K562 (cell line): Measurements from ENCODE around the gene HDAC6. TPM values are rescaled to one million over a fixed set of nuclear protein-coding genes. Genes with fewer than 3 reads are reported as not detected.
A peak's percentile ranks its signal among the peaks of the same experiment; 100 is the strongest.

ENCODE experiments used
- DIDO1 ChIP-seq: fragments of 450-650 bp; IDR thresholded peaks from 2 replicates; pipeline ENCODE4 v1.6.1; 2016; ENCODE audit warnings: low read depth, missing biosample characterization, missing genetic modification characterization
- ETV6 ChIP-seq, 3 experiments: fragments of 150-350 bp in 1 of 3; sonication (generic) in 1 of 3; formaldehyde crosslinking in 1 of 3; IDR thresholded peaks; 2 replicates each; pipeline versions ENCODE4 v1.6.1 to v1.8.0; 2014 to 2022; ENCODE audit warnings: borderline replicate concordance in 2 of 3, low read depth in 2 of 3, antibody characterized with exemption in 1 of 3, low read length in 1 of 3, mild to moderate bottlenecking in 1 of 3, missing genetic modification reagents in 1 of 3
- FOXM1 ChIP-seq, 2 experiments: fragments of 450-650 bp in 1 of 2; sonication (generic) in 1 of 2; formaldehyde crosslinking in 1 of 2; IDR thresholded peaks; 2 replicates each; pipeline versions ENCODE4 v1.6.1 to v1.9.0; 2017 to 2022; ENCODE audit warnings: low read depth in 2 of 2, mild to moderate bottlenecking in 2 of 2, missing genetic modification reagents in 1 of 2, moderate library complexity in 1 of 2
- HNRNPH1 ChIP-seq: fragments of 200-400 bp; formaldehyde crosslinking; optimal IDR thresholded peaks from 2 replicates; pipeline ENCODE3; 2017; ENCODE audit warnings: low read depth, mild to moderate bottlenecking, low read length, moderate library complexity
- HOXB6 ChIP-seq: fragments of 250-450 bp; sonication (Bioruptor Pico); IDR thresholded peaks from 2 replicates; pipeline ENCODE4 v1.5.1; 2022; ENCODE audit warnings: mild to moderate bottlenecking, borderline replicate concordance
- JUND ChIP-seq, 2 experiments: IDR thresholded peaks; 2 replicates in 1 of 2; 3 replicates in 1 of 2; pipeline ENCODE4 v1.6.1; 2011; ENCODE audit warnings: borderline replicate concordance in 2 of 2, low read depth in 2 of 2, low read length in 2 of 2, improper control_type of control experiment in 1 of 2, missing biosample characterization in 1 of 2, missing genetic modification characterization in 1 of 2, missing genetic modification reagents in 1 of 2
- POLR2G ChIP-seq: fragments of 200-400 bp; formaldehyde crosslinking; IDR thresholded peaks from 2 replicates; pipeline ENCODE4 v1.6.1; 2017; ENCODE audit warnings: low read depth, mild to moderate bottlenecking, antibody characterized with exemption, low read length, moderate library complexity
- RBM17 ChIP-seq: fragments of 200-400 bp; formaldehyde crosslinking; IDR thresholded peaks from 2 replicates; pipeline ENCODE4 v1.6.1; 2017; ENCODE audit warnings: low read depth, mild to moderate bottlenecking, low read length, borderline replicate concordance
- RHOXF2B ChIP-seq: fragments of 250-450 bp; sonication (Bioruptor Pico); conservative IDR thresholded peaks from 2 replicates; pipeline ENCODE4 v1.5.1; 2021
- SMARCB1 ChIP-seq: IDR thresholded peaks from 2 replicates; pipeline ENCODE4 v1.6.1; 2011; ENCODE audit warnings: improper control_type of control experiment, low read depth; ENCODE audit not compliant: insufficient read length
- SRSF3 ChIP-seq: fragments of 200-400 bp; formaldehyde crosslinking; IDR thresholded peaks from 2 replicates; pipeline ENCODE4 v1.6.1; 2016; ENCODE audit warnings: mild to moderate bottlenecking, low read length, moderate library complexity; ENCODE audit not compliant: insufficient read depth
- ZNF24 ChIP-seq: fragments of 450-650 bp; IDR thresholded peaks from 2 replicates; pipeline ENCODE4 v1.6.1; 2016
- polyA plus RNA-seq, 8 experiments: library from polyadenylated mRNA; depleted of rRNA in 4 of 8; stranded (reverse) in 5 of 8; unstranded in 3 of 8; fragments of >200 nt; fragmentation: Nextera tagmentation in 2 of 8; fragmentation: Illumina TruSeq in 1 of 8; extraction: Ambion mirVana in 2 of 8; extraction: Trizol in 1 of 8; gene quantifications; 2 replicates each; pipeline versions ENCODE4 v1.2.1 to v1.2.3, GENCODE V29; 2011 to 2014; ENCODE audit warnings: inconsistent platforms in 1 of 8, missing spikeins in 1 of 8
- total RNA-seq, 7 experiments: library from RNA; depleted of rRNA in 6 of 7; stranded (reverse); fragments of >200 nt in 6 of 7; fragmentation: Illumina TruSeq in 2 of 7; extraction: Trizol in 2 of 7; gene quantifications; 2 replicates each; pipeline versions ENCODE4 v1.2.1 to v1.2.3, GENCODE V29; 2011 to 2021; ENCODE audit warnings: low replicate concordance in 1 of 7
- TF ChIP-seq, protein P1 (sequence below): fragments of 250-450 bp; sonication (Bioruptor Pico); IDR thresholded peaks from 2 replicates; pipeline ENCODE4 v1.8.0; 2022; ENCODE audit warnings: inconsistent platforms, mild to moderate bottlenecking, moderate library complexity, borderline replicate concordance

HDAC6 gene
- total and polyA plus RNA-seq, 9 of the 15 experiments (the other 6 are each of a cell fraction or from before 2014, with no cell fraction given), result 29.9 to 101 (median 71.2) TPM

DNA sequence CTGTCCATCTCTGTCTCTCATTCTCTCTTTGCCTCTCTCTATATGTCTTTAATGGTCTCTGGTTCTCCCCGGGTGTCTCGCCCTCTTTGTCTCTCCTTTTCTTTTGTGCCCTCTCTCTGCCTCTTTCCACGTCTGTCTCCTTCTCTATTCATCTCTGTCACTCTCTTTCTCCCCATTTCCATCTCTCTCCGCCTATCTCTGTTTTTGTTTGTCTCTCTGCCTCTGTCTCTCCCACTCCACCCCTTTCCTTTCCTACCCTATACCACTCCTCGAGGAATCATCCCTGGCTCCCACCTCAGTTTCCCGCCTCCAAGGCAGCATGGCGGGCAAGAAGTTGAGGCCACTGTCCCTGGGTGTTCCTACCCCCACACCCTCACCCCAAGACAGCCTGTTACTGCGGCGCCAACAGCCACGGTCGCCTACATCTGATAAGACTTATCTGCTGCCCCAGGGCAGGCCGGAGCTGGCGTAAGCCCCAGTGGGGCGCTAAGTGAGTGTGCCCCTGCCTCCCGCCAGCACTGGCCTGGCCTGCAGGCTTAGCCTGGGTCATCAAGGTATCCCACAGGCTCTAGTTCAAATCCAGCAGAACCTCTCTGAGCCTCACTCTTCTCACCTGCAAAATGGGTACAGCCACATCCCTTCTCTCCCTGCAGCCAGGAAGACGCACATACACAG lies 16.2 kb upstream of the HDAC6 start (continued):
- TF ChIP-seq JUND (IDR thresholded peaks at IDR 0.05; ENCODE audit: borderline replicate concordance, low read depth, low read length) (peak; percentile 13; the same call in 1 of the 2 replicates), JUND (tag; IDR thresholded peaks at IDR 0.05; ENCODE audit: borderline replicate concordance, low read depth, low read length) (peak; percentile 56; the same call in 1 of the 3 replicates), ETV6 (IDR thresholded peaks at IDR 0.05; ENCODE audit: borderline replicate concordance in 1 of 2, low read depth in 2 of 2, low read length in 1 of 2) (no peak), ETV6 (CRISPR knock-in tag; IDR thresholded peaks at IDR 0.05; ENCODE audit: borderline replicate concordance) (no peak), POLR2G (no peak), SRSF3 (no peak), SMARCB1 (no peak), HNRNPH1 (no peak), ZNF24 (peak; percentile 32; the same call in 1 of the 2 replicates), RHOXF2B (CRISPR knock-in tag) (no peak), RBM17 (no peak), FOXM1 (IDR thresholded peaks at IDR 0.05; ENCODE audit: low read depth) (no peak), FOXM1 (CRISPR knock-in tag; IDR thresholded peaks at IDR 0.05; ENCODE audit: low read depth) (no peak), HOXB6 (CRISPR knock-in tag) (no peak), DIDO1 (tag) (no peak)
- TF ChIP-seq, protein P1, sequence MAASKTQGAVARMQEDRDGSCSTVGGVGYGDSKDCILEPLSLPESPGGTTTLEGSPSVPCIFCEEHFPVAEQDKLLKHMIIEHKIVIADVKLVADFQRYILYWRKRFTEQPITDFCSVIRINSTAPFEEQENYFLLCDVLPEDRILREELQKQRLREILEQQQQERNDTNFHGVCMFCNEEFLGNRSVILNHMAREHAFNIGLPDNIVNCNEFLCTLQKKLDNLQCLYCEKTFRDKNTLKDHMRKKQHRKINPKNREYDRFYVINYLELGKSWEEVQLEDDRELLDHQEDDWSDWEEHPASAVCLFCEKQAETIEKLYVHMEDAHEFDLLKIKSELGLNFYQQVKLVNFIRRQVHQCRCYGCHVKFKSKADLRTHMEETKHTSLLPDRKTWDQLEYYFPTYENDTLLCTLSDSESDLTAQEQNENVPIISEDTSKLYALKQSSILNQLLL, result no peak
